Mucosa of stomach (tissue), 1 donor: ENCODE measurements around the gene OGT.
"Not testable (repeated sequence)": the region's sequence is repeated elsewhere in the genome, so short reads cannot be mapped to it uniquely, and the experiment has no call there.

Experiments
- H3K27me3 ChIP-seq: one replicate; pipeline ENCODE4 v1.7.0; 2013; ENCODE audit warnings: mild to moderate bottlenecking, low read length; ENCODE audit not compliant: control insufficient read depth, insufficient read depth
- H3K36me3 ChIP-seq: one replicate; pipeline ENCODE4 v1.7.0; 2013; ENCODE audit warnings: low read length; ENCODE audit not compliant: control insufficient read depth, insufficient read depth
- H3K4me1 ChIP-seq: one replicate; pipeline ENCODE4 v1.7.0; 2013; ENCODE audit warnings: mild to moderate bottlenecking, low read length; ENCODE audit not compliant: control insufficient read depth, insufficient read depth
- H3K4me3 ChIP-seq: one replicate; pipeline ENCODE4 v1.7.0; 2013; ENCODE audit warnings: low read length
- H3K9ac ChIP-seq: one replicate; pipeline ENCODE4 v1.7.0; 2013; ENCODE audit warnings: mild to moderate bottlenecking, low read length, moderate library complexity
- H3K9me3 ChIP-seq: one replicate; pipeline ENCODE4 v1.7.0; 2013; ENCODE audit warnings: mild to moderate bottlenecking, low read length, moderate library complexity; ENCODE audit not compliant: control insufficient read depth
- donor health status: Pancreatic carcinoma.

Gene OGT

GRCh38 chrX:71542411-71542810, 9.5 kb downstream of the OGT start:
- no peak overlapping the region for H3K4me3 ChIP-seq
- H3K9ac ChIP-seq: no peak overlapping the region
- H3K27me3 ChIP-seq: no peaks in the 10 kb centered on the region
- peaks cover 13% of the 10 kb centered on the region for H3K4me1 ChIP-seq
- H3K9me3 ChIP-seq: no peaks in the 10 kb centered on the region
- no peaks in the 10 kb centered on the region for H3K36me3 ChIP-seq

DNA sequence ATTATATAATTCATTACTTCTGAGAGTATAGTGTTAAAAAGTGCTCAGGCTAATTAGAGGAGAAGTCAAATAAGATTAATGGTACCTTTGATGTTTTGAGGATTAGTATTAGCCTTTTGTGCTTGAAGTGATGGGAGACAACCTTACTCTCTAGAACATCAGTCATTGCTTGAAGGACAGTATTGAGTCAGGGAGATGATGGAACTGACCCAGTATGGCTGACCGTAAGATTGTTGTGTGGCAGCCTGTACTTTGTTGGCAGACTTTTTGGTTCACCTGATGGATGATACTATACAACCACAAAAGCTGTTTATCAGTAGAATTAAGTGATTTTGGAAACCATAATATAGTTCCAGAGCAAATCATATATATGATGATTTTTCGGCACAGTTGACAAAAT, 9.9 kb downstream of the OGT start:
- Histone ChIP-seq H3K36me3 (no peaks in the 10 kb centered on the region), H3K4me3 (no peak overlapping the region), H3K4me1 (peaks cover 13% of the 10 kb centered on the region)

GRCh38 chrX:71543316-71543715, 10.4 kb downstream of the OGT start:
- no peak overlapping the region for H3K9ac ChIP-seq
- H3K4me1 ChIP-seq: peaks cover 13% of the 10 kb centered on the region
- no peaks in the 10 kb centered on the region for H3K9me3 ChIP-seq
- no peaks in the 10 kb centered on the region for H3K36me3 ChIP-seq
- H3K27me3 ChIP-seq: no peaks in the 10 kb centered on the region
- no peak overlapping the region for H3K4me3 ChIP-seq

More for the DNA sequence above, 9.9 kb downstream of the OGT start:
- H3K9me3 ChIP-seq: no peaks in the 10 kb centered on the region
- H3K9ac ChIP-seq: no peak overlapping the region
- no peaks in the 10 kb centered on the region for H3K27me3 ChIP-seq

DNA sequence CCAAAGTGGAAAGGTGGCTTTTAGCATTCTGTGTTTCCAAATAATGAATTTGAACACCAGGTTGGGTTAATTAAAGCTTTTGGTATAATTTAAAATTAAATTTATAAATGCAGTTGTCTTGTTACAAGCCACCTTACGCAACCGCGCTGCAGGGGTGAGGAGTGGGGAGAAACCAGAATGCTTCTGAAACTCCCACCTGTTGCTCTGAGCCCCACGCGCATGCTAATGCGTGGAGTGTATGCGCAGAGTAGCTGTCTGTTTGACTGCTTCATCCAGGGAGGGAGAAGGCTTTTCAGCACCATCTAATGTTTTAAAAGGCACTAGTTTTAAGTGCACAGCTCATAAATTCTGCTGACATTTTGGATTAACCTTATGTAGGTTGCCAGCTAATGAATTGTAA, 12.5 kb downstream of the OGT start:
- no peaks in the 10 kb centered on the region for H3K9me3 ChIP-seq
- no peak overlapping the region for H3K4me3 ChIP-seq
- H3K9ac ChIP-seq: no peak overlapping the region
- H3K36me3 ChIP-seq: no peaks in the 10 kb centered on the region
- H3K27me3 ChIP-seq: no peaks in the 10 kb centered on the region
- H3K4me1 ChIP-seq: peaks cover 13% of the 10 kb centered on the region

GRCh38 chrX:71546879-71547278, 14.0 kb downstream of the OGT start:
- Histone ChIP-seq H3K4me3 (no peak overlapping the region), H3K9ac (no peak overlapping the region), H3K9me3 (no peaks in the 10 kb centered on the region), H3K27me3 (no peaks in the 10 kb centered on the region), H3K36me3 (no peaks in the 10 kb centered on the region), H3K4me1 (peaks cover 6% of the 10 kb centered on the region)

DNA sequence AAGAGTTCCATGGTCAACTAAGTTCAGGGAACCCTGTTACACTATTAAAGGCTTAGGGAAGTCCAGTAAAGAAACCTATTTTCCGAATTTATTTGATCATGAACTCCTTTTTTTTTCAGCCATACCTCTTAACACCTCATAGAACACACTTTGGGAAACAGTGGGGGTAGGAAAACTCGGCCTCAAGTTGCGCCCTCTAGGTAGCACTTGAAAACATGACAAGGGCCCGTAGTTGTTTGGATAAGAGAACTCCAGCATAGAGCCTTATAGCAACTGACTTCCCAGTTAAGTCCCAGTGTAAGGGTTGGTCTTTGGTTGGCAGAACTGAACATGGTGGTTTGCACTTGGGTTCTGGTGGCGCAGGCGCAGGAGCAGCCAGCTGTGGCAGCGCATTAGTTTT, 14.4 kb downstream of the OGT start:
- no peak overlapping the region for H3K4me3 ChIP-seq
- H3K4me1 ChIP-seq: peaks cover 6% of the 10 kb centered on the region
- no peaks in the 10 kb centered on the region for H3K36me3 ChIP-seq
- H3K27me3 ChIP-seq: no peaks in the 10 kb centered on the region
- H3K9ac ChIP-seq: no peak overlapping the region
- no peaks in the 10 kb centered on the region for H3K9me3 ChIP-seq

DNA sequence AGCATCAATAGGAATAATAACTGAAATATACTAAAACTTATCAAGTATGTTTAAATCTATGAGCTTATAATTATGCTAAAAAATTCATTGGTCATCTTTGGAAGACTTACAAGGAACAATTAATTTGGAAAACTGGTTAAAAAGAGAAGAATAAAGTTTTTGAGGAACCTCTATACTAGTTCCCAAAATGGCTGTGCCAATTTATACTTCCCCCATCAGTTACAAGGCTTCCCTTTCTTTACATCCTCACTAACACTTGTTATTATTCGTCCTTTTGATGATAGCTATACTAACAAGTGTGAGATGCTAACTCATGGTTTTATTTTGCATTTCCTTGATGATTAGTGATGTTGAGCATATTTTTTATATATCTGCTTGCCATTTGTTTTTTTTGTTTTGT, 17.1 kb downstream of the OGT start:
- Histone ChIP-seq H3K9me3 (no peaks in the 10 kb centered on the region), H3K27me3 (no peaks in the 10 kb centered on the region), H3K36me3 (no peaks in the 10 kb centered on the region), H3K4me1 (no peaks in the 10 kb centered on the region), H3K4me3 (no peak overlapping the region), H3K9ac (no peak overlapping the region)

GRCh38 chrX:71550578-71550977, 17.7 kb downstream of the OGT start:
- H3K4me3 ChIP-seq: no peak overlapping the region
- no peak overlapping the region for H3K9ac ChIP-seq
- no peaks in the 10 kb centered on the region for H3K9me3 ChIP-seq
- H3K4me1 ChIP-seq: no peaks in the 10 kb centered on the region
- H3K27me3 ChIP-seq: no peaks in the 10 kb centered on the region
- no peaks in the 10 kb centered on the region for H3K36me3 ChIP-seq

GRCh38 chrX:71556036-71556435, 23.1 kb downstream of the OGT start:
- H3K4me3 ChIP-seq: no peak overlapping the region
- H3K4me1 ChIP-seq: no peaks in the 10 kb centered on the region
- H3K27me3 ChIP-seq: no peaks in the 10 kb centered on the region
- no peaks in the 10 kb centered on the region for H3K9me3 ChIP-seq
- H3K36me3 ChIP-seq: no peaks in the 10 kb centered on the region
- no peak overlapping the region for H3K9ac ChIP-seq

- no peaks in the 10 kb centered on the region for H3K9me3 ChIP-seq
- no peak overlapping the region for H3K4me3 ChIP-seq
- H3K9ac ChIP-seq: no peak overlapping the region
- H3K27me3 ChIP-seq: no peaks in the 10 kb centered on the region
- no peaks in the 10 kb centered on the region for H3K36me3 ChIP-seq
- no peaks in the 10 kb centered on the region for H3K4me1 ChIP-seq
These were observed 26.0 kb downstream of the OGT start for GRCh38 chrX:71558920-71559319.

DNA sequence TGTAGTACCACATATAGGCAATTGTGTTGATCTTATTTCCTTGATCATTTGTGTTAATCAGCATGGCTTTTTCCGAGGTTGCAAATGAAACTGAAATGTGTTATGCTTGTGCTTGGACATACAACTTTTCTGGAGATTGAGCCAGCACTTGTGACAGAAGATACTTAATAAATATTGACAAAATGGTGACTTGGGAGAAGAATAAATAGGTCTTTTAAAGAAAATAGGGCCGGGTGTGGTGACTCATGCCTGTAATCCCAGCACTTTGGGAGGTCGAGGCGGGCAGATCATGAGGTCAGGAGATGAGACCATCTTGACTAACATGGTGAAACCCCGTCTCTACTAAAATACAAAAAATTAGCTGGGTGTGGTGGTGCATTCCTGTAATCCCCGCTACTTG, 26.9 kb downstream of the OGT start:
- not testable (repeated sequence) for H3K27me3 ChIP-seq, H3K4me1 ChIP-seq, H3K9ac ChIP-seq, H3K9me3 ChIP-seq, H3K36me3 ChIP-seq, H3K4me3 ChIP-seq

GRCh38 chrX:71563921-71564320, 31.0 kb downstream of the OGT start:
- Histone ChIP-seq H3K4me3 (no peak overlapping the region), H3K9me3 (no peaks in the 10 kb centered on the region), H3K9ac (no peak overlapping the region), H3K4me1 (no peaks in the 10 kb centered on the region), H3K36me3 (no peaks in the 10 kb centered on the region), H3K27me3 (no peaks in the 10 kb centered on the region)

GRCh38 chrX:71565474-71566041, 32.7 kb downstream of the OGT start:
- Histone ChIP-seq H3K9me3 (no peaks in the 10 kb centered on the region), H3K9ac (no peak overlapping the region), H3K4me3 (no peak overlapping the region), H3K4me1 (no peaks in the 10 kb centered on the region), H3K36me3 (no peaks in the 10 kb centered on the region), H3K27me3 (no peaks in the 10 kb centered on the region)
